Skin epidermis (tissue), 12 donors: ENCODE measurements around the gene KCNN3.
A peak's percentile ranks its signal among the peaks of the same experiment; 100 is the strongest.

Experiments
- H3K27ac ChIP-seq, 21 experiments: fragments of 200-600 bp; sonication (generic) in 11 of 21; one replicate each; pipeline ENCODE4 v1.5.0; 2020; ENCODE audit warnings: mild to moderate bottlenecking in 3 of 21, inconsistent platforms in 2 of 21, moderate library complexity in 2 of 21
- H3K4me3 ChIP-seq, 7 experiments: fragments of 200-600 bp; sonication (generic) in 2 of 7; one replicate each; pipeline ENCODE4 v1.5.0; 2020; ENCODE audit warnings: inconsistent platforms in 2 of 7, mild to moderate bottlenecking in 2 of 7, moderate library complexity in 1 of 7

Gene KCNN3

DNA sequence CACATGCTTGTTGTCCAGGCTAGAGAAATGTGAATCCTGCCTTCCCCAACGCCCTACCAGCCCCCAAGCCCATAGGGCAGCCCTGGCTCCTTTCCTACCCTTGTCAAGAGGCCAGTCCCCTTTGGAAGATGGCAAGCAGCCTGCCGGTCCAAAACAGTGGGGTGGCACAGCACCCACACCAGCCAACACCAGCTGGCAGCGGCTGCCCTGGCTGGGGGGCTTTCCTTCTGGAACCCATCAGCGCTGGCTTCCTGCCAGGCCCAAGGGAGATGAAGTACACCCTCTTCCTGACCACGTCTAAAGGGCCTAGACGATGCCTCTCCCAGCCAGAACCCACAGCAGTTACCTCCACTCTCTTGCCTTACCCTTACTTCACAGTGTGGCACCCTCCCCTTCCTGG is 24.2 kb downstream of the KCNN3 start:
- no peak overlapping the region for H3K27ac ChIP-seq
- H3K4me3 ChIP-seq = no peak overlapping the region

DNA sequence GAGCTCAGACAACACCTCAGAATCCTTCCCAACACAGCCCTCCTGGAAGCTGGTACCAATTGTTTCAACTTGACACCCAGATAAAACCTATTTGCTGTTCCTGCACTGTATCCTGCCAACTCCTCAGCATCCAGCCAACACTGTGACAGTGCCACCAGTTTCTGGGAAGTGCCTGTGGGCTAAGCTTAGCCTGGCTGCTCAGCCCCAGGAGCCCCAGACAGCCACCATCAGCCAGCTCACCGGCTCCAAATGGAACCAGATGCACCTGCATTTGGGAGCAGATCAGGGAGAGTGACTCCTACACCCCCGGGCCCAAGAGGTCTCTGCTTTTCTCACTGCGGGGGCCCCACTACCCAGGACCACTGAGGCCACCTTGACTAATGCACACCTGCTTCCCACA is 24.9 kb downstream of the KCNN3 start:
- no peak overlapping the region for H3K27ac ChIP-seq

DNA sequence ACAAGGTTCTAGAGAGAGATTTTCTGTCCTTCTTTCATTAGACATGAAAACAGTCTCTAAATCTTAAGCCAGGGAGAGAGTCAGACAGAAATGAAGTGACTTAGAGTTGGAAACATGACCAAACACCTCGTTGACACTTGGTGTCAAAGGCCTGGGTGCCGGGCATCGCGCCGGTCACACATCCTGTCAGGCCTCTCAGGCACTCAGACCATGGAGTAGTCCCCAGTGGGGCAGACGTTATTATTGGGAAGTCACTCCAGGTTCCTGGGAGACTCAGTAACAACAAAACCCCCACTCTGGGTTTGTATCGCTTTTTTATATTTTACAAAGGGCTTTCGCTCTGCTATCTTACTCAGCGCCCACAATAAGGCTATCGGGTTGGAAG is 25.8 kb downstream of the KCNN3 start:
- Histone ChIP-seq H3K4me3 (no peak overlapping the region), H3K27ac (no peak overlapping the region)

More for the DNA sequence above, 24.9 kb downstream of the KCNN3 start:
- no peak overlapping the region for H3K4me3 ChIP-seq

DNA sequence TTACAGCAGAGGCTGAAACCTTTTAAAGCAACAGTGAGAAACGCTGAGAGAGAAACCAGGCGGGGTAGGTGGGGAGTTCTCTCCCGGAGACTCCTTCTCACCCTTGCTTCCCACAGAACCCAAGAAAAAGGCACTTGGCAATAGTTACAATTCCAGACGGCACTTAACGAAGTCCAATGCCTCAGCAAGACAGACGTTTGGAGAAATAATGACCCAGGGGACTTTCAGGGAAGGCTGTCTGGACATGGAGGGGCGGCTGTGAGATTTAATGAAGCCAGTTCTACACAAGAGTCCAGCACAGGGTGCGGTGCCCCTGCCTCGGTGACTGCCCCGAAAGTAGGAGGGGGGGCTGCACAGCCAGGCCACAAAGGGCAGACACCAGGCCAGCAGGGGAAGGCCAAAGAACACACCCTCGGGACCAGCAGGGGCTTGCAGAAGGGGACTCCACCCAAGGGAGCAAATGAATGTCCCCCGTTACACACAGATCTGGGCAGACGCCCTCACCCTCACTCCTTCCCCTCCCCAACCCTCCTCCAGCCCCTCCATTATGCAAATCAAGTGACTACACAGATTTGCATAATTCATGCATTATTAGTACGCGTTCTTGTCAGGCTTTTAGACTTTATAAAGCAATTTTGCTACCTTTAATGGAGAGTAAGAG is 26.3 kb downstream of the KCNN3 start:
- no peak overlapping the region for H3K27ac ChIP-seq

DNA sequence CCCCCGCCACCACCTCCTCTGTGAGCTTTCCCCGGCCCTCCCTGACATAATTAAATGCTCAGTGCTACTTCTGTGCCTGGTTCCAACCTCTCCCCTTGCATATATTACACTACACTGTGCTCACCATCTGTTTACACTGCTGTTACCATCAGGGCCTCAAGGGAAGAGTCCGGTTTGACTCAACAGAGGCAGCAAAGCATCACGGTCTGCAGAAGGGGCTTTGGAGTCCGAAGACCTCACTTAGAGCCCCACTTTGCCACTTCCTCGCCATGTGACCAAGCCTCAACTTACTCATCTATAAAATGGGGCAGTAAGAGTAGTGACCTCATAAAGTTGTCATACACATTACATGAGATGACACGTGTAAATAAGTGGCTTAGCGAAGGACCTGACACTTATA is 27.4 kb downstream of the KCNN3 start:
- Histone ChIP-seq H3K27ac (no peak overlapping the region), H3K4me3 (no peak overlapping the region)

More for the DNA sequence above, 26.3 kb downstream of the KCNN3 start:
- H3K4me3 ChIP-seq = no peak overlapping the region

DNA sequence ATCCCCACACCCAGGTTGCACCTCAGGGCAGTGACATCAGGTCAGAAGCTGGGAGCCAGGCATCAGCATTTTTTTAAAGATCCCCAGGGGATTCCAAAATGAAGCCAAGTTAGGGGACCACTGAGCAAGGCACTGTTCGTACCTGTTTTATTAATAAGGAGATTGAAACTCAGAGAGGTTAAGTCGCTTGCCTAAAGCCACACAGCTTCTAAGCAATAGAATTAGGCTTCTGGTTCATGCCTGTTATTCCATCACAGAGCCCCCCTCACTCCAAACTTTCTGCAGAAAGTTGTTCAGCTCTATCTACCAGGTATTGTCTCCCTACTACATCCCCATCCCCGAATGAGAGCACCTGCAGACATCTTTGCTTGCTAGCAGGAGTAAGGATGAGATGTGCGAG is 28.7 kb downstream of the KCNN3 start:
- no peak overlapping the region for H3K4me3 ChIP-seq
- H3K27ac ChIP-seq = no peak overlapping the region

DNA sequence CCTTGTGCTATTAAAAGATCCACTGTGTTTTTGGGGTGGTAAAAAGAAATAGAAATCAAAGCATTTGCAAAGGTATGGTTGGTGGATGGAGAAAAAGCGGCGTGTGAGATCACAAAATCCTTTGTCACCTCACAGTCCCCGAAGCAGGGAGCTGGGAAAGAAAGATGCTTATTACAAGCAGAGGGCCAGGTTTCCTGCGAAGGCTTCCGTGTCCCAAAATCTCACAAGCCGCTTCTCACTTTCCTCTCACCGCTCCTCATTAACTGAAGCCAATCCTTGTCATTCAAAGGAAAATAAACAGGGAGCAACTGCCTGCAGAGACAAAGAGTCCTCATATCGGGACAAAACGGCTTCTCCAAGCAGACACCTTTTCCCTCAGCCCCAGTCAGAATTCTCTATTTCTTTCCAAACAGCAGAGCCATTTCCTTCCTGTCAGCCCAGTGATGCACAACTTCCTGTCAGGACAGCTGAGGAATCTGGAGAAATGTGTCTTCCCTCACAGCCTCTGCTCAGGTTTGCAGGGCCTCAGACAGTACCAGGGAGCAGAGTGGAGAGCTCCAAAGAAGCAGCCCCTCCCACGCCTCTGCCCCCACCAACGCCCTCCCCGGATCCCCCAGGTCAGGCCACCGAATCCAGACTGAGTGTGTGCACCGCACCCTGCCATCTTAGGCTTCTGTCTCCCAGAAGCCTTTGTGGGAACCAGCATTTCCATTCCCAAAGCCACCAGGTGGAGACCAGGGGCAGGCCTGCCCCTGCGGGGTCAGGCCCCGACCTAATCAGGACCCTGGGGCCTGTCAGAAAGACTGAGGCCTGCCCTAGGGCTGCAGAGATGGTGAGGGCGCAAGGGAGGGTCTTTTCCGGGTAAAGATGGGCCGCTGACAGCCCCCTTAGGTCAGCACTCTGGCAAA is 29.6 kb downstream of the KCNN3 start:
- Histone ChIP-seq H3K4me3 (no peak overlapping the region), H3K27ac (peak overlapping the region in 2 of 21 experiments; percentile 15 to 30)

DNA sequence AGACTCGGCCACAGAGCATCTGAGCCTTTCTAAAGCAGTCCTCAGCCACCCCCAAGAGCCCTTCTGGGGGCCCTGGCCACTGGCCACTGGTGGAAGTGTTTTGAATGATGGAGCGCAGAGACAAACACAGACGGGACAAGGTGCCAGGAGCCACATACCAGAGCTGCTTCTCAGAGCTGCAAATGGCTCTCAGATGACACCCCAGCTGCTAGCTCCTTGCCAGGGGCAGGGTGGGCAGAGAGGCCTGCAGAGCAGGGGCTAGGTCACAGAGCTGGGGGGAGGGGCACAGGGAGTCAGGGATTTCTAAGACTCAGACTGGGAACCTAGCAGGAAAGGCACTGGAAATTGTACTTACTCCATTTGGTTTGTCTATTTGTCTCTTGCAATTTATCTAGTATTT is 30.4 kb downstream of the KCNN3 start:
- H3K27ac ChIP-seq = no peak overlapping the region
- no peak overlapping the region for H3K4me3 ChIP-seq

DNA sequence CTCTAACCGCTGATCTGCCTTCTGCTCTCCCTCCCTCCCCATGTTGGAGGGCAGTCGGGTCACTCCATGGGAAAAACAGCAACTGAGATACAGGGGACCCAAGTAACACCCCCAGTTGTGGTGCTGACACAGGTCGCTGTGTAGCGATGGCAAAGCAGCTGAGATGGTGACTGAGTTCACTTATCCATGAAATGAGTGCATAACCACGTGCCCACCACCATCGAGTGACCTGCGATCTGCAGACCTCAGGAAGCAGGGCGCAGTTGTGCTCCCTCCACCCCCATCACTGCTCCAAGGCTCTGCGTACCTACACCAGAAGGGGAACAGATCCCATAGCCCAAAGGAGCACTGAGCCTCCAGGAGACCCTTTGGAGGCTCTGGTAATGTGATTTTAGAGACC is 31.1 kb downstream of the KCNN3 start:
- Histone ChIP-seq H3K27ac (no peak overlapping the region), H3K4me3 (no peak overlapping the region)

DNA sequence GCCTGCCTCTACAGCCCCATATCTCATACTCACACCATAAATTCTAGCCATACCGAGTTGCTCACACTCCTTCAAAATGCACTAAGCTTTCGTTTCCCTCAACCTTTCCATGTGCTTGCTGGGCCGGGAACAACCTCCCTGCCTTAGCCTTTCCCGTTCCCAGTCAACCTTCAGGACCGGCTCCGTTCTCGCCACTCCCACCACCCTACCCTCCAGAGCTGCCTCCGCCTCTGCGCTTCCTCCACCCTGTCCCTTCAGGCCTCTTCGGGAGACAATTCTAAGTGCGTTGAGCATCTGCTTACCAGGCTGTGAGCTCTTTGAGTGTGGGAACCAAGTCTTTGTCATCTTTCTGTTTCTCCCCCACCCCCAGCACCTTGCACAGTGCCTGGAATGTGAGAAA is 31.6 kb downstream of the KCNN3 start:
- H3K27ac ChIP-seq = no peak overlapping the region

DNA sequence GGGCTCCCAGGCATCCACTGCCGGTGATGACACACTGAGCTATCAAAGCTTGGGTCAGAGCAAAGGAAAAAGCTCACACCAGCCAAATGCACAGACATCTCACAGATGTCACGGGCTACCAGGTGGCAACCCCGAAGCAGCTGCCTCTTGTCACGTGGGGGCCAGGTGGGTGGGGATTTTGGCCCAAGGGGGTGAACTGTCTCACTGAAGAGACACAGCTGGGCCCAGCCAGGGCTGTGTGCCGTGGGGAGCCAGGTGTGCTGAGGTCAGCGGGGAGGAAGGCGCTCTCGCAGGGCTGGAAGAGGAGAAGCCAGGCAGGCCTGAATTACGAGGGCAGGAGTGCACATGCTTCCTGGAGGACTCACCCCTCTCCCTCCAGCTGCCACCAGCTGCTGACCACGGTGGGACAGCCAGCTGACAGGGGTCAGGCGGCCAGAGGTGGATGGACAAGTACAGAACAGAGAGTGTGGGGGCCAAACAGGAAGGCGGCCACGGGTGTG is 32.4 kb downstream of the KCNN3 start:
- Histone ChIP-seq H3K4me3 (no peak overlapping the region), H3K27ac (no peak overlapping the region)

More for the DNA sequence above, 31.6 kb downstream of the KCNN3 start:
- no peak overlapping the region for H3K4me3 ChIP-seq

DNA sequence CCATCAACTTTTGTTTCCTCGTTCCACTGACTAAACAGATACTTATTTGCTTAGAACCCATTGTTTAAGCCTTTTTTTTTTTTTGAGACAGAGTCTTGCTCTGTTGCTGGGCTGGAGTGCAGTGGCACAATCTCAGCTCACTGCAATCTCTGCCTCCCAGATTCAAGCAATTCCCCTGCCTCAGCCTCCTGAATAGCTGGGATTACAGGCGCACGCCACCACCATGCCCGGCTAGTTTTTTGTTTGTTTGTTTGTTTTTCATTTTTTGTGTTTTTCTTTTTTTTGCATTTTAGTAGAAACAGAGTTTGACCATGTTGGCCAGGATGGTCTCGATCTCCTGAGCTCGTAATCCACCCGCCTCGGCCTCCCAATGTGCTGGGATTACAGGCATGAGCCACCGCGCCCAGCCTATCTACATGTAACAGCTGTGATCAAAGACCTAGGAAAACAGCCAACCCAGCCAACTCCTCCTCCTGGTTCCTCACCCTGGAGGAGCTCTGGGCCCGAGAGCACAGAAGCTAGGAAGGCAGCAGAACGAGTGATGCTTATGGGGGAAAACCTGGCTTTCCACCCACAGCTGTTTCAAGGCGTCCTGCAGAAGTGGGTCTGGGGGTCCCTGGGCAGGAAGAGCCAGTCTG is 32.9 kb downstream of the KCNN3 start:
- H3K4me3 ChIP-seq = no peak overlapping the region
- no peak overlapping the region for H3K27ac ChIP-seq

DNA sequence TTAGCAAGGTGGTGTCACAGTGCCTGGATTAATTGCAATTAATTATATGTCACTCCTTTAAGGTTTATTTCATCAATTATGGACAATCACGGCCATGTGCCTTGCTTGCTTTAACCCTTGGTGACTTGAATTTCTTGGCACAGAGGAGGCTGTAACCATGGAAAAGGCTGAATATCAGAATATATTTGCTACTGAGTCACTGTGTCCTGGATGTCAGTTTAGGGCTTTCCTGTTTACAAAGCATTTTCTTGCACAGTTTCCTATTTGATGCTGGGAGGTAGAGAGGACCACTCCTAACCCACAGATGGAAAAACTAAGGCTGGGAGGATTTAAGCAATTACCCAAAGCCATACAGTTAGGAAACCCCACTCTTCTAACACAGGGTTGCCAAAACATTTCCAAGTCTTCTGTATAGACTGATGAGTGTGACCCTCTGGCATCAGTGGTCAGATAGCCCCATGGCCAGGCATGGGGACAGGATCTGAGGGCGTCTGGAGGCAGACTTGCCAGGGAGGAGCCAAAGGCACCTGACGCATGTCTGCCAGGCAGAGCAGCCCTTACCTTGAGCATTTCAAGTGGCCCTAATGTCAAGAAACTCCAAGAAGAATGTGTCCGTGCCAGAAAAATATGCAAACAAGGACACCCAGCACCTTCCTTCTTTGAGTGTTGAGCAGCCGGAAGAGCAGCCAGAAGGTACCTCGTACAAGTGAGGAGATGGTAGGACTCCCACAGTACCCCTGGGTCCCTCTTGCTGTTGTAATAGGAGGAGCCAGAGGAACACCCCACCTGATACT is 34.4 kb downstream of the KCNN3 start:
- H3K4me3 ChIP-seq = no peak overlapping the region
- peak overlapping the region in 1 of 21 experiments; percentile 32 for H3K27ac ChIP-seq

DNA sequence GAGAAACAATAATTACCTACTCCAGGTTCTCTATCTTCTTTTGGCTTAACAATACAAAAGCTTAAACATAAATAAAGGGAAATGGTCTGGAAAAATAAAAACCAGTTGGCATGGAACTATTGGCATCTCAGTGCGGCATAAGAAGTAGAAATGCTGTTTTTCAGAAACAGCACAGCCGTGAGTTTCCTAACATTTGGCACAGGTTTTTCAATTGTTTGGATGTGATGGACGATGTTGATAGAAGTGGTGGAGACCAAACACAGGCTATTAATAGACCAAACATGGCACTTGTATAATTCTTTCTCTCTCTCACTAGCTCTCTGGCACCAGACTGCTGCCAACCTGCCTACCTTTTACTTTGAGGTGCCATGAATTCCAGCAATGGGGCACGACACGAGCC is 36.2 kb downstream of the KCNN3 start:
- H3K27ac ChIP-seq = peak overlapping the region in 2 of 21 experiments; percentile 31 to 50
- H3K4me3 ChIP-seq = no peak overlapping the region

DNA sequence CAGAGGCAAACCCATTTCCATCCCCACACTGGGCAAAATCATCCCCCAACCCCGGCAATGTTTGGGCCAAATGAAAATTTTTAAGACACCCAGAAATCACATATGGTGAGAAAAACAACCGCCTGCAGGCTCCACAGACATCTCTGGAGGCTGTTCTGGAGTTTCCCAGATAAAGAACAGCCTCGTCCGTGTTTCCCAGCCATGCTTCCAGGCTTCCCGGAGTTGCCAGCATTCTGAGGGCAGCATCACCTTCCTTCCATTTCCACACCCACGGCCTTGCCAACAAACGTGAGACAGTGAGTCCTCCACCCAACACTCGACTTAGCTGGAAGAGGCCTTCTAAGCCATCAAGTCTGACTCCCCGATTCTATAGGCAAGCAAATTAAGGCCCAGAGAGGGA is 36.9 kb downstream of the KCNN3 start:
- H3K27ac ChIP-seq = peak overlapping the region in 2 of 21 experiments; percentile 31 to 50

DNA sequence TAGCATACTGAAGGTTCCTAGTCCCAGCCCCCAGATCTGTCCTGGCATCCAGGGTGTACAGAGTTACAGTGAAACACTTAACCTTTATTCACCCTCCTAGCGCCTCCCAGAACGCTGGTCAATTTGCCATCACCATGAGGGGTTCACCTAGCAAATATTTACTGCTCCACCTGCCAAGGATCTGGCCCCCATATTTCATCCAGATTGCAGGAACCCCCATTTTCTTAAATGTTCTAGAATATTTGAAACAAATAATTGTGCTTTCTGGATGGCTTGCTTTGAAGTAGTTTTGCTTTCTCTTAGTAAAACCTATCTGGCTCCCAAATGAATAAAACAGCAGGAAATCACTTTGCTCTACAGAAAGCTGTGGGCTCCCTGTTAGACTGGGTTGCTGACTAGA is 37.7 kb downstream of the KCNN3 start:
- peak overlapping the region in 2 of 21 experiments; percentile 31 to 50 for H3K27ac ChIP-seq
- no peak overlapping the region for H3K4me3 ChIP-seq

More for the DNA sequence above, 36.9 kb downstream of the KCNN3 start:
- H3K4me3 ChIP-seq = no peak overlapping the region

DNA sequence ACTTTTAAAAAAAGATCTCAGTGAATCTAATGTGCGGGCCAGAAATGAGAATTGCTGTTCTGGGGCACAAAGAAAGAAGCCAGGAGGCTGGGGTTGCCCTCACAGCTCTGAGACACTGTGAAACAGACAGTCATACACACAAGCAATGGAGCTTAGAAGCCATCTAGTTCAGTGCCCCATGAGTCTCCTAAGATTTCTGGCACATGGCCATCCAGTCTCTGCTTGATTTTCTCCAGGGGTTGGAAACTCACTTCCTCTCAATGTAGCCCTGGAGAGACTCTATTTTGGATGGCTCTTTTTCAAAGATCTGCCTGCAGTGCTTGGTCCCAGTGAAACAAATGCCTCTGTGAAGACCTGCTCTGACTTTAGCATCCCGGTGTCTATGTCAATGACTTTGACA is 38.6 kb downstream of the KCNN3 start:
- no peak overlapping the region for H3K27ac ChIP-seq

DNA sequence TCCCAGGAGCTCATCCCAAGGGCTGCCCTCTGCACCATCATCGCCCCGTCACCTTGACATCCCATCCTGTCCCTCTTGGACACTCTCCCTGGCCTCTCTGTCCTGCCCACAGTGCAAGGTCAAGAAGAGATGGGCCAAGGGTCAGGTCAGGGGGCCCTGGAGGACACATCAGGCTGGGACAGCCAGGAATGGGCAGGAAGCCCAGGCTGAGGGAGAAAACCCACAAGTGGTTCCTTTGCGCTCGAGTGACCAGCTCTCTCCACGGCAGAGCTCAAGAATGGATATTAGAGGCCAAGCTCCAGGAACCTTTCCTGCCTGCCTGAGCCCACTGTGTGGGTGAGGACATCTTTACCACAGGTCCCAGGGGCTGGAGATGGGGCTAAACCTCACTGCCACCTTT is 41.0 kb downstream of the KCNN3 start:
- Histone ChIP-seq H3K4me3 (no peak overlapping the region), H3K27ac (no peak overlapping the region)

More for the DNA sequence above, 38.6 kb downstream of the KCNN3 start:
- H3K4me3 ChIP-seq = no peak overlapping the region

DNA sequence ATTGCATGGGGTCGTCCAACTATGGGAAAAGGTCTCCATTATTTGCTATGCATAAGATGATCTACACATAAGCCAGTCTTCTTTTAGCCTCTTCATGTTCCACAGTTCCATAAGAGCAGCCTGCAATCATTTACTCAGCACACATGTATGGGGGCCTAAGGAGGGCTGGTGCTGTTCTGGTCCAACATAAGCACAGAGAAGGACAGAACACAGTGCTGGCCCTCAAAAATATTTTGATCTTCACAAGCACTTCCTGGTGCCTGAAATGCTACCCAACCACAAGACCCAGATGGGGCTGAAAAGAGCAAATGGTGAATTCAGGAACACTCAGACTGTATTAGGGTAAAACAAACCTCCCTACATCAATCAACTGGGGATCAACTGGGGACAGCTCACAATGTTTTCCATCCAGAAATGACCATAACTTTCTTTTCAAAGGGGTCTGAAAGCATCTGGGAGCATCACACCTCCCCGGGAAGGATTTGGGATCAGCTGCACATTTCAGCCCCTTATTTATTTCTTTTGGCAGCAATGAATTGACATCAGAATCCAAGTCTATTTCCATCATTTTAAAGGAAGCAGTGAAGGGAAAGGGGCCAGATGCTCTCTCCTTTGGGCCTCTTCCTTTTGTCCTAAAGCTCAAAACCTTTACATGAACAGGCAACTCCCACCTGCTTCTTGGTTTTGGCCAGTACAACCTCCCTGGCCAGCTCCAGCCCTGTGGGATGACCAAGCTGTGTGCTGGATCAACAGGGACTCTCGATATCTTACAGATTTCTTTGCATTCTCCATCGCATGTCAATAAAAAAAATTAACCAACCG is 45.7 kb downstream of the KCNN3 start:
- H3K27ac ChIP-seq = no peak overlapping the region

More for the DNA sequence above, 45.7 kb downstream of the KCNN3 start:
- H3K4me3 ChIP-seq = no peak overlapping the region
